Gastrocnemius medialis (tissue), 4 donors: Measurements from ENCODE around the gene PIGQ. TPM values are rescaled to one million over a fixed set of nuclear protein-coding genes. Genes with fewer than 3 reads are reported as not detected.

ENCODE experiments used
- ATAC-seq, 2 donors: fragments of 150-250 bp; one replicate each; pipeline ENCODE4 v1.9.1; 2016
- DNase-seq, 2 donors: peaks; one replicate each; pipeline ENCODE4 v3.0.0-alpha.2; 2019
- H3K27ac ChIP-seq, 4 donors: fragments of 200-600 bp; sonication (generic); 1 replicate in 1 of 4; 2 replicates in 3 of 4; pipeline ENCODE4 v1.5.1; 2016 to 2018; ENCODE audit warnings: mild to moderate bottlenecking in 2 of 4, moderate library complexity in 1 of 4
- H3K27me3 ChIP-seq, 3 donors: fragments of 200-600 bp; sonication (generic) in 2 of 3; 1 replicate in 1 of 3; 2 replicates in 2 of 3; pipeline versions ENCODE4 v1.5.1 to v1.6.0; 2016 to 2019; ENCODE audit warnings: mild to moderate bottlenecking in 1 of 3, moderate library complexity in 1 of 3
- H3K36me3 ChIP-seq, 2 donors: fragments of 200-600 bp; sonication (generic) in 1 of 2; one replicate each; pipeline ENCODE4 v1.5.1; 2017 to 2018
- H3K4me1 ChIP-seq, 2 donors: fragments of 200-600 bp; sonication (generic) in 1 of 2; one replicate each; pipeline ENCODE4 v1.5.1; 2016 to 2017; ENCODE audit warnings: mild to moderate bottlenecking in 2 of 2
- H3K4me3 ChIP-seq, 4 donors: fragments of 200-600 bp; sonication (generic) in 3 of 4; 1 replicate in 1 of 4; 2 replicates in 3 of 4; pipeline ENCODE4 v1.5.1; 2016 to 2019; ENCODE audit warnings: mild to moderate bottlenecking in 2 of 4
- H3K9me3 ChIP-seq, 3 donors: fragments of 200-600 bp; sonication (generic) in 2 of 3; 1 replicate in 1 of 3; 2 replicates in 2 of 3; pipeline ENCODE4 v1.5.1; 2016 to 2019
- POLR2A ChIP-seq, 2 donors: fragments of 450-650 bp; IDR thresholded peaks; one replicate each; pipeline ENCODE4 v1.6.1; 2017; ENCODE audit warnings: antibody characterized with exemption in 2 of 2, mild to moderate bottlenecking in 2 of 2, moderate library complexity in 2 of 2
- in situ Hi-C, 4 donors: fragments of 200-750 bp; cut with MboI; loops; one replicate each; pipeline versions ENCODE4 v1.15.0 to v1.8.0; 2017; ENCODE audit warnings: low sequenced_read_pairs in 4 of 4
- intact Hi-C: fragments of 100-400 bp; cut with DNase I; formaldehyde crosslinking; loops from one replicate; pipeline ENCODE4 v1.15.1; 2023; ENCODE audit warnings: low total_unique reads
- total RNA-seq, 4 donors: library from RNA; depleted of rRNA; stranded (reverse); fragments of >200 nt; gene quantifications; one replicate each; pipeline versions ENCODE4 v1.1.0 to v1.2.3, GENCODE V29; 2016
- TF ChIP-seq, protein P1 (sequence below), 5 experiments: fragments of 450-650 bp in 3 of 5; fragments of 200-600 bp in 2 of 5; sonication (generic) in 2 of 5; IDR thresholded peaks in 4 of 5; conservative IDR thresholded peaks in 1 of 5; 1 replicate in 4 of 5; 2 replicates in 1 of 5; pipeline ENCODE4 v1.5.1; 2016 to 2019; ENCODE audit warnings: antibody characterized with exemption in 5 of 5, mild to moderate bottlenecking in 3 of 5, moderate library complexity in 3 of 5

Gene PIGQ
- total RNA-seq, 4 donors from 2014 or later, result 22.2 to 47.3 (median 38.5) TPM

GRCh38 chr16:551210-551609 lies 18.6 kb upstream of the PIGQ start:
- no peaks in the 10 kb centered on the region for H3K4me1 ChIP-seq
- no peak overlapping the region for H3K4me3 ChIP-seq
- TF ChIP-seq, protein P1, sequence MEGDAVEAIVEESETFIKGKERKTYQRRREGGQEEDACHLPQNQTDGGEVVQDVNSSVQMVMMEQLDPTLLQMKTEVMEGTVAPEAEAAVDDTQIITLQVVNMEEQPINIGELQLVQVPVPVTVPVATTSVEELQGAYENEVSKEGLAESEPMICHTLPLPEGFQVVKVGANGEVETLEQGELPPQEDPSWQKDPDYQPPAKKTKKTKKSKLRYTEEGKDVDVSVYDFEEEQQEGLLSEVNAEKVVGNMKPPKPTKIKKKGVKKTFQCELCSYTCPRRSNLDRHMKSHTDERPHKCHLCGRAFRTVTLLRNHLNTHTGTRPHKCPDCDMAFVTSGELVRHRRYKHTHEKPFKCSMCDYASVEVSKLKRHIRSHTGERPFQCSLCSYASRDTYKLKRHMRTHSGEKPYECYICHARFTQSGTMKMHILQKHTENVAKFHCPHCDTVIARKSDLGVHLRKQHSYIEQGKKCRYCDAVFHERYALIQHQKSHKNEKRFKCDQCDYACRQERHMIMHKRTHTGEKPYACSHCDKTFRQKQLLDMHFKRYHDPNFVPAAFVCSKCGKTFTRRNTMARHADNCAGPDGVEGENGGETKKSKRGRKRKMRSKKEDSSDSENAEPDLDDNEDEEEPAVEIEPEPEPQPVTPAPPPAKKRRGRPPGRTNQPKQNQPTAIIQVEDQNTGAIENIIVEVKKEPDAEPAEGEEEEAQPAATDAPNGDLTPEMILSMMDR (IDR thresholded peaks at IDR 0.05 in 4 of 5, conservative IDR thresholded peaks at IDR 0.05 in 1 of 5), result no peak
- TF ChIP-seq POLR2A (IDR thresholded peaks at IDR 0.05), result no peak
- peaks cover 0 to 37% of the 10 kb centered on the region in 2 donors for H3K36me3 ChIP-seq
- no peaks in the 10 kb centered on the region for H3K9me3 ChIP-seq
- DNase-seq, result no peak
- in situ Hi-C loops (no loop called here), intact Hi-C loops (no loop called here)
- H3K27me3 ChIP-seq, result no peaks in the 10 kb centered on the region
- no peak overlapping the region for H3K27ac ChIP-seq
- ATAC-seq, result no peak

GRCh38 chr16:552171-552570 lies 17.6 kb upstream of the PIGQ start:
- in situ Hi-C loops, result no loop called here
- Histone ChIP-seq H3K4me3 (no peak overlapping the region), H3K4me1 (no peaks in the 10 kb centered on the region), H3K9me3 (no peaks in the 10 kb centered on the region), H3K36me3 (peaks cover 0 to 37% of the 10 kb centered on the region in 2 donors), H3K27ac (no peak overlapping the region), H3K27me3 (no peaks in the 10 kb centered on the region)
- intact Hi-C loops, result no loop called here
- DNase-seq (no peak), ATAC-seq (no peak)
- no peak for TF ChIP-seq POLR2A (IDR thresholded peaks at IDR 0.05)
- TF ChIP-seq, protein P1 (IDR thresholded peaks at IDR 0.05 in 4 of 5, conservative IDR thresholded peaks at IDR 0.05 in 1 of 5), result no peak

DNA sequence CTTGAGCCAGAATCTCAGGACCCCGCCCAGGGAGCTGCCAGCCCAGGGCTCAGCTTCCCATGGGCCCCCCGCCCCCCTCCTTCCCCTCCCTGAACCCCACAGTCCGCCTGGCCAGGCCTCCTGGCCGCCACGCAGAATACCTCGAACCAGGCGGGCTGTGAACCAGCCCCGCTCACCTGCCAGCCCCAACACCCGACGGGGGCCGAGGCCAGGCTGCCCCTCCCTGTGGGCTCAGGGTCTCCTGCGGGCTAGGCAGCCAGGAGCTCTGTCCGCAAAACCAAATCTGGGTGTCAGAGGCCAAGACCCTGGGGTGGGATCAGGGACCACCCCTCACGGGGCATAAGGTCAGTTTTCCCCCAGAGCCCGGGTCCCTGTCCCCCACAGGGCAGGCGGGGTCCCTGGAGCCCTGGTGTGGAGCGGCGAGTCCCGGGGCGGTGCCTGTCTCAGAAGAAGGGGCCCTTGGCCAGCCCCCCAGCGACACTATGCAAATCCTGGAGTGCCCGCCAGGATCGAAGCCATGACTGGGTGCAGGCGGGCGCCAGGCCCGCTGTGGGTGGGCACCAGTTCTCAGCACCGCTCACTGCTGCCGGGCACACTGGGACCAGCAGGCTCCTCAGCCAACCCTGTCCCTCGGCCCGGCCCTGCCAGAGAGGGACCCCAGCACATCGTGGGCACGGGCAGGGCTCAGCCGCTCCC lies 16.0 kb upstream of the PIGQ start:
- ATAC-seq, result no peak
- intact Hi-C loops, result no loop called here
- in situ Hi-C loops, result no loop called here
- no peaks in the 10 kb centered on the region for H3K4me1 ChIP-seq
- no peak overlapping the region for H3K27ac ChIP-seq
- H3K4me3 ChIP-seq, result no peak overlapping the region
- no peak for DNase-seq
- H3K9me3 ChIP-seq, result no peaks in the 10 kb centered on the region
- TF ChIP-seq, protein P1 (IDR thresholded peaks at IDR 0.05 in 4 of 5, conservative IDR thresholded peaks at IDR 0.05 in 1 of 5), result no peak
- TF ChIP-seq POLR2A (IDR thresholded peaks at IDR 0.05), result no peak
- H3K36me3 ChIP-seq, result peaks cover 0 to 30% of the 10 kb centered on the region in 2 donors
- peaks cover 4 to 6% (median 6%) of the 10 kb centered on the region in 3 donors for H3K27me3 ChIP-seq

GRCh38 chr16:554297-554621 lies 15.5 kb upstream of the PIGQ start:
- DNase-seq, result no peak
- ATAC-seq, result no peak
- H3K4me3 ChIP-seq, result no peak overlapping the region
- peaks cover 8 to 10% (median 9%) of the 10 kb centered on the region in 3 donors for H3K27me3 ChIP-seq
- no peaks in the 10 kb centered on the region for H3K9me3 ChIP-seq
- H3K36me3 ChIP-seq, result peaks cover 0 to 28% of the 10 kb centered on the region in 2 donors
- TF ChIP-seq, protein P1 (IDR thresholded peaks at IDR 0.05 in 4 of 5, conservative IDR thresholded peaks at IDR 0.05 in 1 of 5), result no peak
- TF ChIP-seq POLR2A (IDR thresholded peaks at IDR 0.05), result no peak
- intact Hi-C loops, result no loop called here
- H3K27ac ChIP-seq, result no peak overlapping the region
- in situ Hi-C loops, result no loop called here
- H3K4me1 ChIP-seq, result no peaks in the 10 kb centered on the region
